Parathyroid adenoma (tissue), 2 donors: Measurements from ENCODE around the gene ADGRF4.

ENCODE experiments used
- H2AFZ ChIP-seq: fragments of 300-600 bp; sonication (generic); one replicate; pipeline ENCODE4 v1.7.0; 2017; ENCODE audit warnings: antibody characterized with exemption, mild to moderate bottlenecking
- H3K27ac ChIP-seq: fragments of 300-600 bp; sonication (generic); one replicate; pipeline ENCODE4 v1.7.0; 2017
- H3K27me3 ChIP-seq: fragments of 300-600 bp; sonication (generic); one replicate; pipeline ENCODE4 v1.7.0; 2017; ENCODE audit warnings: low read length; ENCODE audit not compliant: control insufficient read depth, insufficient read depth
- H3K36me3 ChIP-seq: fragments of 300-600 bp; sonication (generic); one replicate; pipeline ENCODE4 v1.7.0; 2017; ENCODE audit warnings: low read length; ENCODE audit not compliant: control insufficient read depth, insufficient read depth
- H3K4me1 ChIP-seq: fragments of 300-600 bp; sonication (generic); one replicate; pipeline ENCODE4 v1.7.0; 2017; ENCODE audit warnings: control low read depth
- H3K4me2 ChIP-seq: fragments of 300-600 bp; sonication (generic); one replicate; pipeline ENCODE4 v1.7.0; 2017; ENCODE audit warnings: low read length
- H3K4me3 ChIP-seq: fragments of 300-600 bp; sonication (generic); one replicate; pipeline ENCODE4 v1.7.0; 2017; ENCODE audit warnings: low read depth, low read length
- H3K79me2 ChIP-seq: fragments of 300-600 bp; sonication (generic); one replicate; pipeline ENCODE4 v1.7.0; 2017; ENCODE audit warnings: control low read depth
- H3K9ac ChIP-seq: fragments of 300-600 bp; sonication (generic); one replicate; pipeline ENCODE4 v1.7.0; 2017; ENCODE audit warnings: mild to moderate bottlenecking
- H3K9me3 ChIP-seq: fragments of 300-600 bp; sonication (generic); one replicate; pipeline ENCODE4 v1.7.0; 2017; ENCODE audit warnings: low read length; ENCODE audit not compliant: control insufficient read depth
- TF ChIP-seq, protein P1 (sequence below): fragments of 300-600 bp; sonication (generic); IDR thresholded peaks from one replicate; pipeline ENCODE4 v1.7.0; 2017; ENCODE audit warnings: antibody characterized with exemption, mild to moderate bottlenecking
- donor health status: primary hyperparathyroidism.

Gene ADGRF4

DNA sequence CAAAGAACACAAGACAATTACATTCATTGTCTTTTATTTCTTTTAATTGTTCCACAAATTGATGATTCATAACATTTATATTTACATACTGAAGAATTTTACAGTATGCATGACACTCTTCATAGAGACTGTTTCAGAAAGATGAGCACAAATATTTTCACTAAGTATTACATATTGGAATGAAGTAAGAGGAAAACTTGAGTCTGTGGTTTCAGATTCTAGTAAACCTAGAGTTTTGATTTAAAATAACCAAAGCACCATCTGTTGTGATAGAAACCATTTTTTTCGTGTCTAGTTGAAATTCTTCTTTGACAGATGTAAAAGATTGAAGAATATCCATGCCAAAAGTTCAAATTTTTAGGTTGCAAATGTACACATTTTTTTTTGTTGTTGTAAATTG is 51.4 kb downstream of the ADGRF4 start:
- H3K79me2 ChIP-seq, result no peaks in the 10 kb centered on the region
- H2AFZ ChIP-seq, result no peak overlapping the region
- no peaks in the 10 kb centered on the region for H3K4me1 ChIP-seq
- H3K4me3 ChIP-seq, result no peak overlapping the region
- H3K9me3 ChIP-seq, result peaks cover 3% of the 10 kb centered on the region
- H3K27ac ChIP-seq, result no peak overlapping the region
- H3K27me3 ChIP-seq, result no peaks in the 10 kb centered on the region
- TF ChIP-seq, protein P1, sequence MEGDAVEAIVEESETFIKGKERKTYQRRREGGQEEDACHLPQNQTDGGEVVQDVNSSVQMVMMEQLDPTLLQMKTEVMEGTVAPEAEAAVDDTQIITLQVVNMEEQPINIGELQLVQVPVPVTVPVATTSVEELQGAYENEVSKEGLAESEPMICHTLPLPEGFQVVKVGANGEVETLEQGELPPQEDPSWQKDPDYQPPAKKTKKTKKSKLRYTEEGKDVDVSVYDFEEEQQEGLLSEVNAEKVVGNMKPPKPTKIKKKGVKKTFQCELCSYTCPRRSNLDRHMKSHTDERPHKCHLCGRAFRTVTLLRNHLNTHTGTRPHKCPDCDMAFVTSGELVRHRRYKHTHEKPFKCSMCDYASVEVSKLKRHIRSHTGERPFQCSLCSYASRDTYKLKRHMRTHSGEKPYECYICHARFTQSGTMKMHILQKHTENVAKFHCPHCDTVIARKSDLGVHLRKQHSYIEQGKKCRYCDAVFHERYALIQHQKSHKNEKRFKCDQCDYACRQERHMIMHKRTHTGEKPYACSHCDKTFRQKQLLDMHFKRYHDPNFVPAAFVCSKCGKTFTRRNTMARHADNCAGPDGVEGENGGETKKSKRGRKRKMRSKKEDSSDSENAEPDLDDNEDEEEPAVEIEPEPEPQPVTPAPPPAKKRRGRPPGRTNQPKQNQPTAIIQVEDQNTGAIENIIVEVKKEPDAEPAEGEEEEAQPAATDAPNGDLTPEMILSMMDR, result no peak
- H3K4me2 ChIP-seq, result no peak overlapping the region
- no peaks in the 10 kb centered on the region for H3K36me3 ChIP-seq
- no peak overlapping the region for H3K9ac ChIP-seq

DNA sequence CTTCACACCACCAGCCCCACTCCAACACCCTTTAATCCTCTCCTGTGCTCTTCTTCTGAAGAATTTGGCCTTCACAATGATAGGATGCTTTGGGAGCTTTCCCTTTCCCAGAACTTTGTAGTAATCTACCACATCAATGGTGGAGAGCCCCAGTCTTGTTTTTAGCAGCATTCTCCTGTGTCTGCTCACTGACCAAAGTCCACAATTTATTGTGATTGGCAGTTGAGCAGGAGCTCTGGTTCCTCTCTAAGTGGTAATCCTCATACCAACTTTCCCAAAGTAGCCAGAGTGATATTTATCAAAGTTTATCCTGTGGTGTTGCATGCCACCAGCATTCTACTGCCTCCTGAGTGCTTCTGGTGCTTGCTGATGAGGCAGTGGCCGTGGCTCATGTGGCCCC is 54.4 kb downstream of the ADGRF4 start:
- H3K36me3 ChIP-seq, result no peaks in the 10 kb centered on the region
- TF ChIP-seq, protein P1, result no peak
- no peak overlapping the region for H3K4me2 ChIP-seq
- H2AFZ ChIP-seq, result no peak overlapping the region
- no peaks in the 10 kb centered on the region for H3K27me3 ChIP-seq
- peaks cover 3% of the 10 kb centered on the region for H3K9me3 ChIP-seq
- H3K27ac ChIP-seq, result no peak overlapping the region
- no peak overlapping the region for H3K4me3 ChIP-seq
- no peak overlapping the region for H3K9ac ChIP-seq
- H3K79me2 ChIP-seq, result no peaks in the 10 kb centered on the region
- no peaks in the 10 kb centered on the region for H3K4me1 ChIP-seq

DNA sequence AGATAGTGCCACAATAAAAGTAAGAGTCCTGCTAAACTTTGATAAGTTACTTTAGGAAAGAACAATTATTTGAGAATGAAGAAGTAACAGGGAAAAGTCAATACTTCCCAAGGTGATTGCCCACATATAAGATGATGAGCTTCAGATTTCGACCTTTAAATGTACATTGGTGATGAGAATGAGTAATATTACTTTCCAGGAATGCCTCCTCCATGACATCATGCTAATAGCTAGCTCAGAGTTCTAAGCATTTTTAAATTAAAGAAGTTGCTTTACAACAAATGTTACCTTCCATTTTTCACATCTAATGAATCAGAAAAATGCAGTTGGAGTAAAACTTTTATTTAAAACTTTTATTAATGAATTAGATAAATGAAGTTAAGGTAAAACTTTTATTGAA is 61.0 kb downstream of the ADGRF4 start:
- no peaks in the 10 kb centered on the region for H3K36me3 ChIP-seq
- no peaks in the 10 kb centered on the region for H3K9me3 ChIP-seq
- no peak overlapping the region for H3K4me3 ChIP-seq
- H3K27me3 ChIP-seq, result no peaks in the 10 kb centered on the region
- H3K27ac ChIP-seq, result no peak overlapping the region
- H2AFZ ChIP-seq, result no peak overlapping the region
- TF ChIP-seq, protein P1, result no peak
- no peak overlapping the region for H3K9ac ChIP-seq
- H3K4me2 ChIP-seq, result no peak overlapping the region
- H3K4me1 ChIP-seq, result no peaks in the 10 kb centered on the region
- no peaks in the 10 kb centered on the region for H3K79me2 ChIP-seq

DNA sequence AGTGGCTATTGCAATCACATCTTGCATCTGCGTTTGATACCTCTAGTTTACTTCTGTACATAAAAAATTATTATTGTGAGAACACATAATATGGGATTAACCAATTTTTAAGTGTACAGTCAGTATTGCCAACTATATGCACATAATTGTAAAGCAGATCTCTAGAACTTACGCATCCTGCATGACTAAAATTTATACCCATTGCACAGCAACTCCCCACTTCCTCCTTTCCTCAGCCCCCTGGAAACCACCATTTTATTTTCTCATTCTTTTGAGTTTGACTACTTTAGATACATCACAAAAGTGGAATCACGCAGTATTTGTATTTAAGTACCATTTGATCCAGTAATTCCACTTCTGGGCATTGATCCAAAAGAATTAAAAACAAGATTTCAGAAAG is 64.1 kb downstream of the ADGRF4 start:
- H3K79me2 ChIP-seq, result no peaks in the 10 kb centered on the region
- no peaks in the 10 kb centered on the region for H3K4me1 ChIP-seq
- no peaks in the 10 kb centered on the region for H3K27me3 ChIP-seq
- no peak overlapping the region for H3K27ac ChIP-seq
- H3K9me3 ChIP-seq, result no peaks in the 10 kb centered on the region
- no peak overlapping the region for H3K9ac ChIP-seq
- no peaks in the 10 kb centered on the region for H3K36me3 ChIP-seq
- no peak overlapping the region for H2AFZ ChIP-seq
- TF ChIP-seq, protein P1, result no peak
- no peak overlapping the region for H3K4me2 ChIP-seq
- H3K4me3 ChIP-seq, result no peak overlapping the region

DNA sequence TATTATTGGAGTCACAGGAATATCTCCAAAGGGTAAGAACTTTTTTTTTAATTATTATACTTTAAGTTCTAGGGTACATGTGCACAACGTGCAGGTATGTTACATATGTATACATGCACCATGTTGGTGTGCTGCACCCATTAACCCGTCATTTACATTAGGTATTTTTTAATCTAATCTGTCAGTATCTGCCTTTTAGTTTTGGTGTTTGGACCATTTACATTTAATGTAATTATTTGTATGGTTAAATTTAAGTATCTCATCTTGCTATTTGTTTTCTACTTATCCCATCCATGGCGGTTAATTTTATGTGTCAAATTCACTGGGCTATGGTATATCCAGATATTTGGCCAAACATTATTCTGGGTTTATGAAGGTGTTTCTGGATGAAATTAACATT is 68.1 kb downstream of the ADGRF4 start:
- Histone ChIP-seq H3K27ac (no peak overlapping the region), H3K4me2 (no peak overlapping the region), H3K27me3 (no peaks in the 10 kb centered on the region), H3K4me3 (no peak overlapping the region), H3K9me3 (no peaks in the 10 kb centered on the region), H3K4me1 (no peaks in the 10 kb centered on the region), H3K36me3 (peaks cover 3% of the 10 kb centered on the region), H2AFZ (no peak overlapping the region), H3K79me2 (no peaks in the 10 kb centered on the region), H3K9ac (no peak overlapping the region)
- TF ChIP-seq, protein P1, result no peak
